Islet precursor cell (in vitro differentiated cells): ENCODE data around the gene IL4I1.

Experiments
- DNase-seq: peaks from one replicate; pipeline ENCODE4 v3.0.0-alpha.2; 2018

IL4I1 gene

GRCh38 chr19:49849433-49850220 lies 47.1 kb downstream of the IL4I1 start:
- DNase-seq, result no peak

- no peak for DNase-seq
Observed at GRCh38 chr19:49848938-49849337, 47.7 kb downstream of the IL4I1 start.

GRCh38 chr19:49847731-49848696 lies 48.7 kb downstream of the IL4I1 start:
- no peak for DNase-seq

GRCh38 chr19:49846408-49846807 lies 50.3 kb downstream of the IL4I1 start:
- no peak for DNase-seq

GRCh38 chr19:49845414-49845813 lies 51.3 kb downstream of the IL4I1 start:
- no peak for DNase-seq

- DNase-seq, result no peak
Observed at GRCh38 chr19:49844138-49845095, 52.3 kb downstream of the IL4I1 start.

GRCh38 chr19:49843265-49843664 lies 53.4 kb downstream of the IL4I1 start:
- DNase-seq, result no peak

- DNase-seq, result no peak
Observed at GRCh38 chr19:49840736-49841249, 55.9 kb downstream of the IL4I1 start.

- no peak for DNase-seq
Observed at GRCh38 chr19:49840321-49840720, 56.4 kb downstream of the IL4I1 start.

- no peak for DNase-seq
Observed at GRCh38 chr19:49839713-49840112, 57.0 kb downstream of the IL4I1 start.
